GM12892 (cell line): ENCODE measurements around the gene LARGE2.

Experiments used
- POLR2A ChIP-seq: IDR thresholded peaks from 2 replicates; pipeline ENCODE4 v1.6.1; 2011; ENCODE audit warnings: low read depth, low read length, control low read depth
- POLR2AphosphoS5 ChIP-seq: IDR thresholded peaks from 2 replicates; pipeline ENCODE4 v1.6.1; 2011; ENCODE audit warnings: low read depth, low read length, control low read depth

GRCh38 chr11:45917623-45918330, 4.7 kb upstream of the LARGE2 start, which contains the start of gene PEX16:
- peak; percentile 98 for TF ChIP-seq POLR2AphosphoS5
- peak; percentile 95 for TF ChIP-seq POLR2A
